GM23338 (cell line): ENCODE results near the gene MRO. TPM values are rescaled to one million over a fixed set of nuclear protein-coding genes. Genes with fewer than 3 reads are reported as not detected.

Experiments used
- ATAC-seq: fragments of 200-7000 bp; cut with Tn5 transposase; 3 replicates; pipeline ENCODE4 v1.9.1; 2020
- DNase-seq: peaks from one replicate; pipeline ENCODE4 v3.0.0-alpha.2; 2015; ENCODE audit warnings: low spot score
- H2AFZ ChIP-seq: fragments of 200-600 bp; sonication (generic); 2 replicates; pipeline ENCODE4 v1.8.0; 2016; ENCODE audit warnings: antibody characterized with exemption, mild to moderate bottlenecking, moderate library complexity
- H3F3A ChIP-seq: fragments of 200-600 bp; sonication (generic); replicated peaks from 2 replicates; pipeline ENCODE4 v1.8.0; 2017; ENCODE audit warnings: antibody characterized with exemption, mixed run types, low read depth
- H3K27ac ChIP-seq: fragments of 200-600 bp; sonication (generic); 2 replicates; pipeline ENCODE4 v1.6.1; 2016; ENCODE audit warnings: low read depth
- H3K27me3 ChIP-seq: fragments of 200-600 bp; sonication (generic); 2 replicates; pipeline ENCODE4 v1.8.0; 2016; ENCODE audit warnings: mild to moderate bottlenecking, mixed run types, moderate library complexity; ENCODE audit not compliant: insufficient read depth
- H3K36me3 ChIP-seq: fragments of 200-600 bp; sonication (generic); 2 replicates; pipeline ENCODE4 v1.8.0; 2016; ENCODE audit warnings: mild to moderate bottlenecking; ENCODE audit not compliant: insufficient read depth
- H3K4me1 ChIP-seq: fragments of 200-600 bp; sonication (generic); 2 replicates; pipeline ENCODE4 v1.8.0; 2016; ENCODE audit warnings: mild to moderate bottlenecking, moderate library complexity; ENCODE audit not compliant: insufficient read depth
- H3K4me2 ChIP-seq: fragments of 200-600 bp; sonication (generic); 2 replicates; pipeline ENCODE4 v1.7.1; 2017; ENCODE audit warnings: mixed run types
- H3K4me3 ChIP-seq: fragments of 200-600 bp; sonication (generic); 2 replicates; pipeline ENCODE4 v1.6.1; 2016; ENCODE audit warnings: mixed run types
- H3K79me2 ChIP-seq: fragments of 200-600 bp; sonication (generic); replicated peaks from 2 replicates; pipeline ENCODE4 v1.8.0; 2017; ENCODE audit warnings: mild to moderate bottlenecking; ENCODE audit not compliant: insufficient read depth
- H3K9me2 ChIP-seq: fragments of 200-600 bp; sonication (generic); 2 replicates; pipeline ENCODE4 v1.8.0; 2017; ENCODE audit not compliant: insufficient read depth
- H4K20me1 ChIP-seq: fragments of 200-600 bp; sonication (generic); replicated peaks from 2 replicates; pipeline ENCODE4 v1.8.0; 2017; ENCODE audit warnings: mild to moderate bottlenecking; ENCODE audit not compliant: insufficient read depth
- H3K27ac Mint-ChIP-seq: 2 replicates; pipeline ENCODE4 v1.8.0; 2020; ENCODE audit warnings: inconsistent platforms, mild to moderate bottlenecking, moderate library complexity, mixed read lengths
- H3K27me3 Mint-ChIP-seq: 3 replicates; pipeline ENCODE4 v1.8.0; 2022; ENCODE audit warnings: low read depth, mild to moderate bottlenecking, moderate library complexity, mixed read lengths, inconsistent platforms; ENCODE audit not compliant: insufficient read depth, poor library complexity
- H3K36me3 Mint-ChIP-seq: 3 replicates; pipeline ENCODE4 v1.8.0; 2021; ENCODE audit warnings: low read depth, mild to moderate bottlenecking, inconsistent platforms, moderate library complexity, mixed read lengths
- H3K4me1 Mint-ChIP-seq: 3 replicates; pipeline ENCODE4 v1.8.0; 2020; ENCODE audit warnings: mild to moderate bottlenecking, inconsistent platforms, mixed read lengths
- H3K4me3 Mint-ChIP-seq: 3 replicates; pipeline ENCODE4 v1.8.0; 2021; ENCODE audit warnings: moderate library complexity, mild to moderate bottlenecking, inconsistent platforms, mixed read lengths
- H3K9me3 Mint-ChIP-seq: 3 replicates; pipeline ENCODE4 v1.8.0; 2020; ENCODE audit warnings: moderate library complexity, mild to moderate bottlenecking, inconsistent platforms, mixed read lengths
- EZH2 ChIP-seq: fragments of 200-600 bp; sonication (generic); IDR thresholded peaks from one replicate; pipeline ENCODE4 v1.8.0; 2017; ENCODE audit warnings: antibody characterized with exemption, mild to moderate bottlenecking, low read depth; ENCODE audit not compliant: unreplicated experiment
- JUNB ChIP-seq: IDR thresholded peaks from one replicate; pipeline ENCODE4 v1.6.1; 2016; ENCODE audit warnings: antibody characterized with exemption; ENCODE audit not compliant: unreplicated experiment
- STAT1 ChIP-seq: IDR thresholded peaks from one replicate; pipeline ENCODE4 v1.6.1; 2016; ENCODE audit warnings: antibody characterized with exemption; ENCODE audit not compliant: unreplicated experiment
- ZNF331 ChIP-seq: fragments of 250-450 bp; sonication (Bioruptor Pico); IDR thresholded peaks from 2 replicates; pipeline ENCODE4 v1.5.0; 2020; ENCODE audit warnings: low read depth, mild to moderate bottlenecking, moderate library complexity
- polyA plus RNA-seq: library from polyadenylated mRNA; unstranded; fragments of >200 nt; fragmentation: Nextera tagmentation; extraction: Ambion mirVana; gene quantifications from 2 replicates; pipeline ENCODE4 v1.2.1, GENCODE V29; 2016
- total RNA-seq: library from RNA; depleted of rRNA; stranded (reverse); fragments of >200 nt; shearing (Covaris generic); gene quantifications from 2 replicates; pipeline ENCODE4 v1.2.3, GENCODE V29; 2014
- TF ChIP-seq, protein P1 (sequence below): IDR thresholded peaks from one replicate; pipeline ENCODE4 v1.6.1; 2018; ENCODE audit warnings: antibody characterized with exemption; ENCODE audit not compliant: unreplicated experiment
- TF ChIP-seq, protein P2 (sequence below): fragments of 250-450 bp; sonication (Bioruptor Pico); IDR thresholded peaks from 2 replicates; pipeline ENCODE4 v1.5.0; 2020; ENCODE audit warnings: mild to moderate bottlenecking, moderate library complexity
- TF ChIP-seq, protein P3 (sequence below), 2 experiments: fragments of 200-600 bp in 1 of 2; sonication (generic) in 1 of 2; conservative IDR thresholded peaks; 2 replicates each; pipeline versions ENCODE4 v1.5.1 to v1.6.1; 2016 to 2017; ENCODE audit warnings: antibody characterized with exemption in 2 of 2, low read depth in 2 of 2, mild to moderate bottlenecking in 2 of 2, moderate library complexity in 1 of 2
- TF ChIP-seq, protein P4 (sequence below): IDR thresholded peaks from 2 replicates; pipeline ENCODE4 v1.6.1; 2016; ENCODE audit warnings: antibody characterized with exemption

The MRO gene
- total and polyA plus RNA-seq, 2 experiments from 2014 or later = 0.78 to 0.80 TPM

DNA sequence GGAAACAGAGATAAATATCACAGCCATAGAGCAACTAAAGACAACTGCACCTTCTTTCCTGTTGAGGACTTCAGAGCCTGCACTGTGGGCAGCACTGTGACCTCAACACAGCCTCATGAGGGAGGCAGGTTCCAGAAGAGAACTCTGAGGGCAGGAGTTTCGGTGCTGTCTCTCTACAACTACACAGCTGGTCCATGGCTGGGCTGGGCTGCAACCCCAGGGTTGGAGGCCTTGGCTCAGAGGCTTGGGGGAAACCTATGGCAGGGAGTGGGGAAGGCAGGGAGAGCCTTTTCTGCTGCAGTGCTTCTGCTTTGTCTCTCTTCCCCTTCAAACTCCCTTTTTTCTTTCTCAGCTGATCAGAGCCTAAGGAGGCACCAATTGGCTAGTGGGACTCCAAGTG, 66.5 kb downstream of the MRO start (continued):
- TF ChIP-seq, protein P1, sequence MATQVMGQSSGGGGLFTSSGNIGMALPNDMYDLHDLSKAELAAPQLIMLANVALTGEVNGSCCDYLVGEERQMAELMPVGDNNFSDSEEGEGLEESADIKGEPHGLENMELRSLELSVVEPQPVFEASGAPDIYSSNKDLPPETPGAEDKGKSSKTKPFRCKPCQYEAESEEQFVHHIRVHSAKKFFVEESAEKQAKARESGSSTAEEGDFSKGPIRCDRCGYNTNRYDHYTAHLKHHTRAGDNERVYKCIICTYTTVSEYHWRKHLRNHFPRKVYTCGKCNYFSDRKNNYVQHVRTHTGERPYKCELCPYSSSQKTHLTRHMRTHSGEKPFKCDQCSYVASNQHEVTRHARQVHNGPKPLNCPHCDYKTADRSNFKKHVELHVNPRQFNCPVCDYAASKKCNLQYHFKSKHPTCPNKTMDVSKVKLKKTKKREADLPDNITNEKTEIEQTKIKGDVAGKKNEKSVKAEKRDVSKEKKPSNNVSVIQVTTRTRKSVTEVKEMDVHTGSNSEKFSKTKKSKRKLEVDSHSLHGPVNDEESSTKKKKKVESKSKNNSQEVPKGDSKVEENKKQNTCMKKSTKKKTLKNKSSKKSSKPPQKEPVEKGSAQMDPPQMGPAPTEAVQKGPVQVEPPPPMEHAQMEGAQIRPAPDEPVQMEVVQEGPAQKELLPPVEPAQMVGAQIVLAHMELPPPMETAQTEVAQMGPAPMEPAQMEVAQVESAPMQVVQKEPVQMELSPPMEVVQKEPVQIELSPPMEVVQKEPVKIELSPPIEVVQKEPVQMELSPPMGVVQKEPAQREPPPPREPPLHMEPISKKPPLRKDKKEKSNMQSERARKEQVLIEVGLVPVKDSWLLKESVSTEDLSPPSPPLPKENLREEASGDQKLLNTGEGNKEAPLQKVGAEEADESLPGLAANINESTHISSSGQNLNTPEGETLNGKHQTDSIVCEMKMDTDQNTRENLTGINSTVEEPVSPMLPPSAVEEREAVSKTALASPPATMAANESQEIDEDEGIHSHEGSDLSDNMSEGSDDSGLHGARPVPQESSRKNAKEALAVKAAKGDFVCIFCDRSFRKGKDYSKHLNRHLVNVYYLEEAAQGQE = no peak
- TF ChIP-seq, protein P2, sequence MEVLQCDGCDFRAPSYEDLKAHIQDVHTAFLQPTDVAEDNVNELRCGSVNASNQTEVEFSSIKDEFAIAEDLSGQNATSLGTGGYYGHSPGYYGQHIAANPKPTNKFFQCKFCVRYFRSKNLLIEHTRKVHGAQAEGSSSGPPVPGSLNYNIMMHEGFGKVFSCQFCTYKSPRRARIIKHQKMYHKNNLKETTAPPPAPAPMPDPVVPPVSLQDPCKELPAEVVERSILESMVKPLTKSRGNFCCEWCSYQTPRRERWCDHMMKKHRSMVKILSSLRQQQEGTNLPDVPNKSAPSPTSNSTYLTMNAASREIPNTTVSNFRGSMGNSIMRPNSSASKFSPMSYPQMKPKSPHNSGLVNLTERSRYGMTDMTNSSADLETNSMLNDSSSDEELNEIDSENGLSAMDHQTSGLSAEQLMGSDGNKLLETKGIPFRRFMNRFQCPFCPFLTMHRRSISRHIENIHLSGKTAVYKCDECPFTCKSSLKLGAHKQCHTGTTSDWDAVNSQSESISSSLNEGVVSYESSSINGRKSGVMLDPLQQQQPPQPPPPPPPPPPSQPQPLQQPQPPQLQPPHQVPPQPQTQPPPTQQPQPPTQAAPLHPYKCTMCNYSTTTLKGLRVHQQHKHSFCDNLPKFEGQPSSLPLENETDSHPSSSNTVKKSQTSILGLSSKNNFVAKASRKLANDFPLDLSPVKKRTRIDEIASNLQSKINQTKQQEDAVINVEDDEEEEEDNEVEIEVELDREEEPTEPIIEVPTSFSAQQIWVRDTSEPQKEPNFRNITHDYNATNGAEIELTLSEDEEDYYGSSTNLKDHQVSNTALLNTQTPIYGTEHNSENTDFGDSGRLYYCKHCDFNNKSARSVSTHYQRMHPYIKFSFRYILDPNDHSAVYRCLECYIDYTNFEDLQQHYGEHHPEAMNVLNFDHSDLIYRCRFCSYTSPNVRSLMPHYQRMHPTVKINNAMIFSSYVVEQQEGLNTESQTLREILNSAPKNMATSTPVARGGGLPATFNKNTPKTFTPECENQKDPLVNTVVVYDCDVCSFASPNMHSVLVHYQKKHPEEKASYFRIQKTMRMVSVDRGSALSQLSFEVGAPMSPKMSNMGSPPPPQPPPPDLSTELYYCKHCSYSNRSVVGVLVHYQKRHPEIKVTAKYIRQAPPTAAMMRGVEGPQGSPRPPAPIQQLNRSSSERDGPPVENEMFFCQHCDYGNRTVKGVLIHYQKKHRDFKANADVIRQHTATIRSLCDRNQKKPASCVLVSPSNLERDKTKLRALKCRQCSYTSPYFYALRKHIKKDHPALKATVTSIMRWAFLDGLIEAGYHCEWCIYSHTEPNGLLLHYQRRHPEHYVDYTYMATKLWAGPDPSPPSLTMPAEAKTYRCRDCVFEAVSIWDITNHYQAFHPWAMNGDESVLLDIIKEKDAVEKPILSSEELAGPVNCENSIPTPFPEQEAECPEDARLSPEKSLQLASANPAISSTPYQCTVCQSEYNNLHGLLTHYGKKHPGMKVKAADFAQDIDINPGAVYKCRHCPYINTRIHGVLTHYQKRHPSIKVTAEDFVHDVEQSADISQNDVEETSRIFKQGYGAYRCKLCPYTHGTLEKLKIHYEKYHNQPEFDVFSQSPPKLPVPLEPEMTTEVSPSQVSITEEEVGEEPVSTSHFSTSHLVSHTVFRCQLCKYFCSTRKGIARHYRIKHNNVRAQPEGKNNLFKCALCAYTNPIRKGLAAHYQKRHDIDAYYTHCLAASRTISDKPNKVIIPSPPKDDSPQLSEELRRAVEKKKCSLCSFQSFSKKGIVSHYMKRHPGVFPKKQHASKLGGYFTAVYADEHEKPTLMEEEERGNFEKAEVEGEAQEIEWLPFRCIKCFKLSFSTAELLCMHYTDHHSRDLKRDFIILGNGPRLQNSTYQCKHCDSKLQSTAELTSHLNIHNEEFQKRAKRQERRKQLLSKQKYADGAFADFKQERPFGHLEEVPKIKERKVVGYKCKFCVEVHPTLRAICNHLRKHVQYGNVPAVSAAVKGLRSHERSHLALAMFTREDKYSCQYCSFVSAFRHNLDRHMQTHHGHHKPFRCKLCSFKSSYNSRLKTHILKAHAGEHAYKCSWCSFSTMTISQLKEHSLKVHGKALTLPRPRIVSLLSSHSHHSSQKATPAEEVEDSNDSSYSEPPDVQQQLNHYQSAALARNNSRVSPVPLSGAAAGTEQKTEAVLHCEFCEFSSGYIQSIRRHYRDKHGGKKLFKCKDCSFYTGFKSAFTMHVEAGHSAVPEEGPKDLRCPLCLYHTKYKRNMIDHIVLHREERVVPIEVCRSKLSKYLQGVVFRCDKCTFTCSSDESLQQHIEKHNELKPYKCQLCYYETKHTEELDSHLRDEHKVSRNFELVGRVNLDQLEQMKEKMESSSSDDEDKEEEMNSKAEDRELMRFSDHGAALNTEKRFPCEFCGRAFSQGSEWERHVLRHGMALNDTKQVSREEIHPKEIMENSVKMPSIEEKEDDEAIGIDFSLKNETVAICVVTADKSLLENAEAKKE (CRISPR knock-in tag) = no peak

DNA sequence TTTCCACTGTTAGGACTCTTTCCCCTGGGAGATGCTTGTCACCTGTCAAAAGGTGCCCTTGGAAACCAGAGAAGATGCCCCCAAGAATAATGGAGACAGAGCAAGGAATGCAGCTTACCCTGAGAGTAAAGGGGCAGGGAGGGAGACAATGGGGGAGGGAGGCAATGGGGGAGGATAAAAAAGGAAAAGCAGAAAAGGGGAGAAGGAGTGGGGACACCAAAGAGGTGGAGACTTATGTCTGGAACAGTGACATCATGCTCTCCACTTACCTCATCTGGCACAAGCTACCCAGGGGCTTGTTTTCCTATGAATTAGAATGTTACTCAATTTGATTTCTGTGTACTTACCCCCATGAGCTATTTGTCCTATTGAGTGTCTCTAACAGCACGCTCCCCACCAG, 67.9 kb downstream of the MRO start:
- H3K9me2 ChIP-seq = peaks cover 8% of the 10 kb centered on the region; the same call in 1 of the 2 replicates
- ATAC-seq = no peak
- no peak overlapping the region for H3K4me2 ChIP-seq
- TF ChIP-seq STAT1 (no peak), JUNB (no peak), ZNF331 (CRISPR knock-in tag) (no peak), EZH2 (no peak)
- TF ChIP-seq, protein P1 = no peak
- TF ChIP-seq, protein P3, sequence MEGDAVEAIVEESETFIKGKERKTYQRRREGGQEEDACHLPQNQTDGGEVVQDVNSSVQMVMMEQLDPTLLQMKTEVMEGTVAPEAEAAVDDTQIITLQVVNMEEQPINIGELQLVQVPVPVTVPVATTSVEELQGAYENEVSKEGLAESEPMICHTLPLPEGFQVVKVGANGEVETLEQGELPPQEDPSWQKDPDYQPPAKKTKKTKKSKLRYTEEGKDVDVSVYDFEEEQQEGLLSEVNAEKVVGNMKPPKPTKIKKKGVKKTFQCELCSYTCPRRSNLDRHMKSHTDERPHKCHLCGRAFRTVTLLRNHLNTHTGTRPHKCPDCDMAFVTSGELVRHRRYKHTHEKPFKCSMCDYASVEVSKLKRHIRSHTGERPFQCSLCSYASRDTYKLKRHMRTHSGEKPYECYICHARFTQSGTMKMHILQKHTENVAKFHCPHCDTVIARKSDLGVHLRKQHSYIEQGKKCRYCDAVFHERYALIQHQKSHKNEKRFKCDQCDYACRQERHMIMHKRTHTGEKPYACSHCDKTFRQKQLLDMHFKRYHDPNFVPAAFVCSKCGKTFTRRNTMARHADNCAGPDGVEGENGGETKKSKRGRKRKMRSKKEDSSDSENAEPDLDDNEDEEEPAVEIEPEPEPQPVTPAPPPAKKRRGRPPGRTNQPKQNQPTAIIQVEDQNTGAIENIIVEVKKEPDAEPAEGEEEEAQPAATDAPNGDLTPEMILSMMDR (conservative IDR thresholded peaks at IDR 0.05; ENCODE audit: low read depth in 2 of 2) = no peak
- TF ChIP-seq, protein P4, sequence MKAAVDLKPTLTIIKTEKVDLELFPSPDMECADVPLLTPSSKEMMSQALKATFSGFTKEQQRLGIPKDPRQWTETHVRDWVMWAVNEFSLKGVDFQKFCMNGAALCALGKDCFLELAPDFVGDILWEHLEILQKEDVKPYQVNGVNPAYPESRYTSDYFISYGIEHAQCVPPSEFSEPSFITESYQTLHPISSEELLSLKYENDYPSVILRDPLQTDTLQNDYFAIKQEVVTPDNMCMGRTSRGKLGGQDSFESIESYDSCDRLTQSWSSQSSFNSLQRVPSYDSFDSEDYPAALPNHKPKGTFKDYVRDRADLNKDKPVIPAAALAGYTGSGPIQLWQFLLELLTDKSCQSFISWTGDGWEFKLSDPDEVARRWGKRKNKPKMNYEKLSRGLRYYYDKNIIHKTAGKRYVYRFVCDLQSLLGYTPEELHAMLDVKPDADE = no peak

More for the DNA sequence above, 67.9 kb downstream of the MRO start:
- Mint-ChIP-seq H3K27me3 (peaks cover 9% of the 10 kb centered on the region), H3K9me3 (peaks cover 17% of the 10 kb centered on the region), H3K4me1 (peaks cover 19% of the 10 kb centered on the region), H3K27ac (no peak overlapping the region), H3K36me3 (peaks cover 11% of the 10 kb centered on the region; the same call in 2 of the 3 replicates), H3K4me3 (no peak overlapping the region)
- Histone ChIP-seq H2AFZ (no peak overlapping the region), H3F3A (no peaks in the 10 kb centered on the region), H4K20me1 (no peaks in the 10 kb centered on the region), H3K36me3 (no peaks in the 10 kb centered on the region), H3K4me1 (peaks cover 10% of the 10 kb centered on the region), H3K27ac (no peak overlapping the region), H3K27me3 (no peaks in the 10 kb centered on the region), H3K4me3 (no peak overlapping the region), H3K79me2 (no peaks in the 10 kb centered on the region)
- DNase-seq = no peak
